GM21367 (cell line): ENCODE data around the gene TAOK3.
"Not testable (repeated sequence)": the region's sequence is repeated elsewhere in the genome, so short reads cannot be mapped to it uniquely, and the experiment has no call there.

Experiments used
- ATAC-seq: cut with Tn5 transposase; IDR thresholded peaks from one replicate; pipeline ENCODE4 v1.9.1; 2021; ENCODE audit not compliant: unreplicated experiment

The TAOK3 gene

DNA sequence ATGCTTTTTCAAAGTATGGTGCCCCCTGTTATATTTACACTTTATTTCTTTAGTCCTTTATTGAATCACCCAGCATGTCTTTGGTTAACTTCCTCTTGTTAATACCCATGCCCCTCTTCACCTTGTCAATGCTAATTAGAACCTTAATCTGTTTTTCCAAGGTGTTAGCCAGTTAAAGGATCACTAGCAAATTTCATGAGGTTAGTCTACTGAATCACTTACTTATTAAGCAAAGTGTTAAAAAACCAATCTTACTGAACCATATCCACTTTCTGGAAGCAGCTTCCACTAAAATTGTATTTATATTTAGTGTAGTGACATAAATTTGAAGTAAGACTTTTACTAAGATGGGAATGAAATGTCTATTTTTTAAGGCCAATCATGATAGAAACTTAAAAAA is 27.9 kb downstream of the TAOK3 start:
- no peak for ATAC-seq

DNA sequence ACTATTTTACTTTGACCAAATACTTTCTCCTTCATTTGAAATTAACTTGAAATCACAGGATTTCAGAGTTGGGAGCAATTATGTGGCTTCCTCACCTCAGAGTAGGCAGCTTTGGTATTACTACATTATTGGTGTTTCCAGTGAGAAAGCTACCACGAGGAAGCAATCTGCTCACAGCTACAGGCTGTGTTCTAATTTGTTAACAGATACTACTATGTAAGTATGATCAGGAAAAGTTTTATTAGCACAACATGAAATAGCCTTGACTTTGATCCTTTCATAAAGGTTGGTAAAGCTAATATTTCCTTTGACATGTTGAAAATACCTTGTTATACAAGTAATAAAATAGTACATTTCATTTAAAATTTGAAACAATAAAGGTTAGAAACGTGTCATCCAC is 30.6 kb downstream of the TAOK3 start:
- no peak for ATAC-seq

DNA sequence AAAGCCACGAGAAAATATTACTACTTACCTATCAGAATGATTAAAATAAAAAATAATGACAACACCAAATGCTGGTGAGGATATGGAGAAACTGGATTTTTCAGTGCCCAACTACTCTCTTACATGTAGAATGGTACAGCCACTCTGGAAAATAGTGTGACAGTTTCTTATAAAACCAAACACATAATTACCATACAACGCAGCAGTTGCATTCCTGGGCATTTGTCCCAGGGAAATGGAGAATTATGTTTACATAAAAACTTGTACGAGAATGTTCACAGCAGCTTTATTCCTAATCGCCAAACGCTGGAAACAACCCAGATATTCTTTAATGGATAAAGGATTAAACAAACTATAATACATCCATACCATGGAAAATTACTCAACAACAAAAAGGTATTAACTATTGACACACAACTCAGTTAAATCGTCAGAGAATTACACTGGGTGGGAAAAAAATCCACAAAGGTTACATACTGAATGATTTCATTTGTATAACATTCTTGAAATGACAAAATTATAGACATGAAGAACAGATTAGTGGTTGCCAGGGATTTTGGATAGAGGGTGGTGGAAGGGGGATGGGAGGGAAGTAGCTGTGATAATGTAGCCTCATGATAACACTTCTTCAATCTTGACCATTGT is 35.4 kb downstream of the TAOK3 start:
- ATAC-seq = no peak

GRCh38 chr12:118336123-118336522 is 36.6 kb downstream of the TAOK3 start:
- ATAC-seq = no peak

DNA sequence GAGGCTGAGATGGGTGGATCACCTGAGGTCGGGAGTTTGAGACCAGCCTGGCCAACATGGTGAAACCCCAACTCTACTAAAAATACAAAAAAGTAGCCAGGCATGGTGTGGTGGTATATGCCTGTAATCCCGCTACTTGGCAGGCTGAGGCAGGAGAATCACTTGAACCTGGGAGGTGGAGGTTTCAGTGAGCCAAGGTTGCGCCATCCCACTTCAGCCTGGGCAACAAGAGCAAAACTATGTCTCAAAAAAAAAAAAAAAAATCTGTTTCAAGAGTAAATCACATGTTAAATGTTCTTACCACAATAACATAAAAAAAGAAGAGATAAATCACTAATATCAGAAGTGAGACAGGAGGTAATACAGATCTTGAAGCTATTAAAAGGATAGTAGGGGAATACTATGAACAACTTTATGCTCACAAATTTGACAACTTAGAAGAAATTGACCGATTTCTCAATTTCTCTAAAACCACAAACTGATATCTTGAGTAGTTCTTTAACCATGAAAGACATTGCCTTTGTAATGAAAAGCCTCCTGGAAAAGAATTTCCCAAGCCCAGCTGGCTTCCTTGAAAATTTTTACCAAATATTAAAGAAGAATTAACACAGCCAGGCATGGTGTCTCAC is 37.7 kb downstream of the TAOK3 start:
- no peak for ATAC-seq

DNA sequence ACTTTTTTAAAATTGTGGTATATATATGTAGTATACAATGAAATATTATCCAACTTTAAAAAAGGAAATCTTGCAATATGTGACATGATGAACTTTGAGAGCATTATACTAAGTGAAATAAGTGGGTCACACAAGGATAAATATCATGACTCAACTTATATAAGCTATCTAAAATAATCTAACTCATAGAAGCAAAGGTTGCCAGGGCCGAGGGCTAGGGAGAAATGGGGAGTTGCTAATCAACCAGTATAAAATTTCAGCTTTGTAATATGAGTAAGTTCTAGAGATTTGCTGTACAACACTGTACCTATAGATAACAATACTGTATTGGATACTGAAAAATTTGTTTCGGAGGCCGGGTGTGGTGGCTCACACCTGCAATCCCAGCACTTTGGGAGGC is 38.5 kb downstream of the TAOK3 start:
- ATAC-seq = no peak

GRCh38 chr12:118332511-118332910 is 40.2 kb downstream of the TAOK3 start:
- no peak for ATAC-seq

- peak; percentile 80 for ATAC-seq
Measured at GRCh38 chr12:118330421-118331018, 42.2 kb downstream of the TAOK3 start.

DNA sequence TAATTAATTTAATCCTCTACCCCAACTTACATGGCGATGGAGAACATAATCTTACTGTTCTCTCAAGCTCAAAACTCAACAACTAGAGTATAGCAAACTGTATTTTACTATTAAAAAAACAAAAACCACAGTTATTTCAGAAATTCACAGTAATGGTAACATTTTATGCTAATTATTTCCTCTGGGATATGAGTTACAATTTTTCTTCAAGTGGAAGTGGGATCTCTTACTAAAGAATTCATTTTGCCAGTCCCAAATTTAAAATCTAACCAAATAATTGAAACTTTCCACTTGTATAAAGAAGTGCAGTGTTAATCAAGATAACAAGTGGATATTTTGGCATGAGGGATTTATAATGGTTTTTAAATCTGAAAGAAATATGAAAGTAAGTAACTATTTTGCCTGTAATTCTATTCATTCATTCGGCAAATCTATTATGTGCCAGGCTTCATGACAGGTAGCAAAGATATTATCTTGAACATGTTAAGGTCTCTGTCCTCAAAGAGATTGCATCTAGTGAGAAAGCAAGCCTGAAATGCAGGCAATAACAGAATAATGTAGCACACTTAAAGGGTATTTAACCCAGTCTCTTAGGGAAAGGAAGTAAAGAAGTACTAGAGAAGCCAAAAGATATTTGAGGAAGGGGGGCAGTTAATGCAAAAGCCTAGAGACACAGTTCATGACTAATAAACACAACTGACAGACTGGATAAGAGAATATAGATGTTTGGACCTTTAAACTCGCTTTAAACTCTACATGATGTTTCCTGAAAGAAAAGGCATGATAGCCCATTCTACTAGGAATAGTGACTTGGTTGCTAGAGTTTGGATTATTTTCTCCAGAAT is 44.0 kb downstream of the TAOK3 start:
- ATAC-seq = no peak

DNA sequence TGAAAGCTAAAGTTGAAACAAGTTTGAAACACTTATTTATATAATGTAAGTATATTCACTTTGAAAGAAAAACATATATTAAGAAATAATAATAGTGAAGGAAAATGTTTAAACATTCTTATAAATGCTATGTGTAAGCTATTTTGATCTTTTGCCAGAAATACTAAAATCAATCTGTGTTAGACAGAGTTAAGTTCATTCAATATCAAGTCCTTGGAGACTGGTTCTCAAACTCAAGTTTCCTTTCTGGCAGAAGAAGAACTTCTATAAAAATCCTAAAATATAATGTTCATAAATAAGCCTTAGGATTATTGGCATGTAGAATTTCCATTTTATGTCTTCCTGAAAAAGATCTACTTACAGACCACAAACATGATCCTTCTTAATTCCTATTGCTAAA is 45.3 kb downstream of the TAOK3 start:
- ATAC-seq = no peak

DNA sequence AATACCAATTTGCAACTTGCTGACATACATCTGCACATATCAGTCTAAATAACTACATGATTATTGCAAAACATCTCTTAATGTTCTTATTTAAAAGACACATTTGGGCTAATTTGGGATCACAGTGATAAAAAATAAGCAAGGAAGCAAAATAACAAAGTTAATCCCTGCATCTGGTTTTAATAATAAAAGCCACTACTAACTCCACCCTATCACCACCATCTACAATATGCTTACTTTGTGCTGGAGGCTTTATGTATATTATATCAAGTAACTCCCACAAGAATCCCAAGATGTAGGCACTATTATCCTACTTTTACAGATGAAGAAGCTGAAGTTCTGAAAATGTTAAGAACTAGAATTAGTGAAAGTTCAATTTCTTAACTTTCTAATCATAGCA is 45.7 kb downstream of the TAOK3 start:
- no peak for ATAC-seq

DNA sequence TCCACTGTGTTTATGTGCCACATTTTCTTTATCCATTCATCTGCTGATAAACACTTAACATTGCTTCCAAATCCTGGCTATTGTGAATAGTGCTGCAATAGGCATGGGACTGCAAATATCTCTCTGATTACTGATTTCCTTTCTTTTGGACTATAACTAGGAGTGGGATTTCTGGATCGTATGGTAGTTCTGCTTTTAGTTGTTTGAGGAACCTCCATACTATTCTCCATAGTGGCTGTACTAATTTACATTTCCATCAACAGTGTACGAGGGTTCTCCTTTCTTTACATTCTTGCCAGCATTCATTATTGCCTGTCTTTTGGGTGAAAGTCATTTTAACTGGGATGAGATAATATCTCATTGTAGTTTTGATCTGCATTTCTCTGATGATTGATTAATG is 47.6 kb downstream of the TAOK3 start:
- no peak for ATAC-seq

GRCh38 chr12:118319627-118320026 is 53.1 kb downstream of the TAOK3 start:
- no peak for ATAC-seq

DNA sequence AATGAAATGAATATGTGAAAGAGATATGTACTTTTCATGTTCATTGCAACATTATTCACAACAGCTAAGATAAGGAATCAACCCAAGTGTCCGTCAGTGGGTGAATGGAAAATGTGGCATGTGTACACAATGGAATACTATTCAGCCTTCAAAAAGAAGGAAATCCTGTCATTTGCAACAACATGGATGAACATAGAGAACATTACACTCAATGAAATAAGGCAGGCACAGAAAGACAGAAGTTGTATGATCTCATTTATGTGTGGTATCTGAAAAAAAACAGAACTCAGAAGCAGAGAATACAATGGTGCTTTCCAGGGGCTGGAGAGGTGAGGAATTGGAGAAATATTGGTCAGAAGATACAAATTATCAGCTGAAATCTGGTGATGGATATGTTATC is 54.0 kb downstream of the TAOK3 start:
- no peak for ATAC-seq

DNA sequence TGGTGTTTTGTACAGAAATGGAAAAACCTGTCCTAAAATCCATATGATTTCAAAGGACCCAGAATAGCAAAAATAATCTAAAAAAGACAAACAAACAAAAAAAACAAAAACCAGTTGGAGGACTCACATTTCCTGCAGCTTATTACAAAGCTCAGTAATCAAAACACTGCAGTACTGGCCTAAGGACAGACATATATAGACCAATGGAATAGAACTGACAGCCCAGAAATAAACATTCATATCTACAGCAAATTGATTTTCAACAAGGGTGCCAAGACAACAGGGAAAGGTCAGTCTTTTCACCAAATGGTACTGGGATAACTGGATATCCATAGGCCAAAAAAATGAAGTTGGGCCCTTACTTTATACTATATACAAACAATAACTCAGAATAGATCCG is 55.0 kb downstream of the TAOK3 start:
- ATAC-seq = no peak

GRCh38 chr12:118315821-118316220 is 56.9 kb downstream of the TAOK3 start:
- ATAC-seq = no peak

GRCh38 chr12:118312578-118312977 is 60.1 kb downstream of the TAOK3 start:
- ATAC-seq = no peak

- no peak for ATAC-seq
Measured at GRCh38 chr12:118311666-118312065, 61.0 kb downstream of the TAOK3 start.

DNA sequence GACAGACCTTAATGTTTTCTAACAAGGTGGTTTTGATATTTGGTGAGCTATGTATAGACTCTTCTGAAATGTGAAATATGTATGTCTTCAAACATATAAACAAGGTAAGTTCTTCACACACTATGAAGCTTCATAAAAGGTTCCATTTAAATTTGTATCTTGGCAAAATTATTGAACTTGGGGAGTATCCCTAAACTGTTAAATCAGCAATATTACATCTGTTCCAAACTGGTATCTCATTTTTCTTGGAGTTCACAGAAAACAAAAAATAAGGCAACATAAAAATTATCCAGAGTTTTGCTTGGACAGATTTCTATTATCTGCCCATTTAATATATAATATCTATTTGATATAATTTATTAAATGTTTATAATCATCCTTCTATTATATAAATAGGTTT is 62.4 kb downstream of the TAOK3 start:
- no peak for ATAC-seq

DNA sequence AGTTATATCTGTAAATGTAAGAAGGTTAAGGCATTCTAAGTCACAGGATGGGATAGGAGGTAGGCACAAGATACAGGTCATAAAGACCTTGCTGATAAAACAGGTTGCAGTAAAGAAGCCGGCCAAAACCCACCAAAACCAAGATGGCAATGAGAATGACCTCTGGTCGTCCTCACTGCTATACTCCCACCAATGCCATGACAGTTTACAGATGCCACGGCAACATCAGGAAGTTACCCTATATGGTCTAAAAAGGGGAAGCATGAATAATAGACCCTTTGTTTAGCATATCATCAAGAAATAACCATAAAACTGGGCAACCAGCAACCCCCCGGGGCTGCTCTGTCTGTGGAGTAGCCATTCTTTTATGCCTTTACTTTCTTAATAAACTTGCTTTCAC is 64.7 kb downstream of the TAOK3 start:
- not testable (repeated sequence) for ATAC-seq

GRCh38 chr12:118307069-118307954 is 65.4 kb downstream of the TAOK3 start:
- ATAC-seq = no peak
